Breast epithelium (tissue), 3 donors: ENCODE results near the gene GTPBP1.

Source experiments
- CTCF ChIP-seq, 3 donors: fragments of 450-650 bp; IDR thresholded peaks; one replicate each; pipeline ENCODE4 v1.5.1; 2016 to 2017; ENCODE audit warnings: antibody characterized with exemption in 3 of 3, mild to moderate bottlenecking in 3 of 3, moderate library complexity in 3 of 3
- POLR2A ChIP-seq: fragments of 450-650 bp; IDR thresholded peaks from one replicate; pipeline ENCODE4 v1.6.1; 2016; ENCODE audit warnings: antibody characterized with exemption, mild to moderate bottlenecking, moderate library complexity

- TF ChIP-seq CTCF (IDR thresholded peaks at IDR 0.05) (no peak), POLR2A (no peak)
Measured at GRCh38 chr22:38707346-38707745, 1.6 kb downstream of the GTPBP1 start.
